HG02885 (cell line): ENCODE data around the gene IQCM.

Experiments used
- ATAC-seq: cut with Tn5 transposase; IDR thresholded peaks from one replicate; pipeline ENCODE4 v1.9.1; 2021; ENCODE audit warnings: mild to moderate bottlenecking; ENCODE audit not compliant: unreplicated experiment, poor library complexity

The IQCM gene

DNA sequence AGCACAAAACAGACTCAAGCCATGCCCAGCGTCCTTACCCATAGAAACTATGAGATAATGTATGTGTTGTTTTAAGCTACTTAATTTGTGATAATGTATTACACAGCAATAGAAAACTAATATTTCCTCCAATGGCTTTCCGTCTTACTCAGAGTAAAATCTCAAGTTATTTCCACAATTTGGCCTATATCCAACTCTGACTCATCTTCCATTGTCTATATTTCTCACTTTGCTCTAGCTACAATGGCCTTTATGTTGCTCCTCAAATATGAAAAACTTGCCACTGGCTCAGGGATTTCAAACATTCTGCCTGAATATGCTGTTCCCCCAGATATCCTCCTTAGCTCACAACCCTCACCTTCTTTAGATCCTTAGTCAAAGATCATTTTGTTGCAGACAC is 31.6 kb downstream of the IQCM start:
- no peak for ATAC-seq

GRCh38 chr4:149781150-149781549 is 34.5 kb downstream of the IQCM start:
- ATAC-seq = no peak

- no peak for ATAC-seq
Observed at GRCh38 chr4:149768477-149768876, 47.2 kb downstream of the IQCM start.

DNA sequence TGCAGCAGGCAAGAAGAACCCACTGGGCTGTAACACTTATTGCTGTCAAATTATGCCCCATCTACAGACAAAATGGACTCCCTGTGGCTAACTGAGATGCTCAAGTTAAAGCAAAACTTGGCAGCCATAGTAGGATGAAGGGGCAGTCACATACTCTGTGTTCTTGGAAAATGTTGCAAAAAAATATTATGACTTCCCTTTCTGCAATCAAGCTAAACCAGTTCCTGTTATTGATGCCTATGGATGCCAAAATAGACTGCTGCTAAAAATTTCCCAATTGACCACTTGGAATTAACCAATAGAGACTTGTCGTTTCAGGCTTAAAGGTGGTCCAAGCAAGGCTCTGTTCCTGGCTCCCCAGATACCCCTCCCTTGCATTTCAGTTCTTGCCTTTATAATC is 49.5 kb downstream of the IQCM start:
- ATAC-seq = no peak

- ATAC-seq = no peak
Observed at GRCh38 chr4:149765630-149766029, 50.0 kb downstream of the IQCM start.

- ATAC-seq = no peak
Observed at GRCh38 chr4:149755969-149756368, 59.7 kb downstream of the IQCM start.

- no peak for ATAC-seq
Observed at GRCh38 chr4:149754526-149754925, 61.1 kb downstream of the IQCM start.

DNA sequence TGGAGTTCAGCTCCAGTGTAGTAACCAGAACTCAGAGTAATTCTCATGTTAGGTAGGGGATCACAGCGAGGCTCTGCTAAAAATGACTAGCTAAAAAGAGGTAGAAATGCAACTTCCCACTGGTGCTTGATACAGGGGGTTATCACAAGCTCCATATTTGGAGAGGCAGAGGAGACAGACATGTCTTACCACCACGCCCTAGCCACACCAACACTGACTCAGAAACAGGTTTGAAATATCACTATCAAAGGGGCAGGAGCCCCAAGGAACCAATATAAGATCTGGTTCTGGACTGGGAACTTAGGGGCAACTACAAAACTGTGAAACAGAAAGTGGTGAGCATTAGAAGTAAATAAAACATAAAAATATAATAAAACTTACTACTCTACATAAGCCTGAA is 62.9 kb downstream of the IQCM start:
- no peak for ATAC-seq

DNA sequence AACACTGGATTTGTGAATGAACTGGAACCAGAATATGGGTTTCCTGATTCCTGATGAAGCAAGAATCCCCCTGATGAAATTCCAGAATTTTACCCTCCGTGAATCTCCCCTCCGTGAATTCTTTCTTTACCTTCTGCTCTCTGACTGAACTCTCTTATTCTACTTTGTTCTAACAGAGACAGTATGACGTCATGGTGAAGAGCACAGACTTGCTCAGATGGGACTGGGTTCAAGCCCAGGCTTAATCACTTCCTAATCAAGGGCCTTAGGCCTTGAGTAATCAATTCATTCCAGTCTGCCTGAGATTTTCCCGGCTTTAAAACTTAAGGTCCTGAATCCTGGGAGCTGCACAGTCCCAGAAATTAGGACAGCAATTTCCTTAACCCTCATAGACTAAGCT is 64.5 kb downstream of the IQCM start:
- ATAC-seq = no peak

DNA sequence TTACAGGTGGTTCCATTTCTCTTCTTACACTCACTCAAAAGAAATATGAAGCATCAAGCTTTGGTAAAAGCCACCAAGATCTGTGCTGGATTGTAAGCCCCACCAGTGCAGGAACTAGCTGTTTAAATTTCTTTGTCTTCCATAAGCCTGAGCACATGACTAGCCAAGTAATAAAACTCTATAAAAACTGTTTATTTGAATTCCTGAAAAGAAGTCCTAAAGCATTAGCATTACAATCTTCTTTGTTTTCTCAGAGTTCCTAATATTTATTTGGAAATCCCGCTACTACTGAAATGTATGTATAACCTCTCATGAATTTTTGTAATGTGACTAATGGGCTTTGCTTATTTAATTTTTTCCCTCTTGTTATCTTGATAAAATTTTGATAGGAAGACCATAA is 65.9 kb downstream of the IQCM start:
- no peak for ATAC-seq

- ATAC-seq = no peak
Observed at GRCh38 chr4:149747646-149748045, 68.0 kb downstream of the IQCM start.

DNA sequence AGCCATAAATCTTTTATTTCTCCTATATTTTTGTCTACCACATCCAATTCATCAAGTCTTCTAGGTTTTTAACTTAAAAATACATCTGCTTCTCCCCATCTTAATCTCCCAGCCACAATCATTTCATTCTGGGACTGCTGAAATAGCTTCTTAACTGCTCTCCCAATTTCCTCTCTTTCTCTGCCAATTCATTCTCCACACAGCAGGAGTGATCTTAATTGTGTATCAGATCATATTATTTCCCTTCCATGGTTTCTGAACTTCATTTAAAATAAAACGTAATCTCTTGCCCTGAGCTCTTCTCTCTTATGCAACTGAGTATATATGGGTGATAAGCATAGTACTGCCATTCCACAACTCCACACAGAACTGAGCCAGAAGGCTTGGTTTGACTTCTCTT is 69.4 kb downstream of the IQCM start:
- no peak for ATAC-seq

DNA sequence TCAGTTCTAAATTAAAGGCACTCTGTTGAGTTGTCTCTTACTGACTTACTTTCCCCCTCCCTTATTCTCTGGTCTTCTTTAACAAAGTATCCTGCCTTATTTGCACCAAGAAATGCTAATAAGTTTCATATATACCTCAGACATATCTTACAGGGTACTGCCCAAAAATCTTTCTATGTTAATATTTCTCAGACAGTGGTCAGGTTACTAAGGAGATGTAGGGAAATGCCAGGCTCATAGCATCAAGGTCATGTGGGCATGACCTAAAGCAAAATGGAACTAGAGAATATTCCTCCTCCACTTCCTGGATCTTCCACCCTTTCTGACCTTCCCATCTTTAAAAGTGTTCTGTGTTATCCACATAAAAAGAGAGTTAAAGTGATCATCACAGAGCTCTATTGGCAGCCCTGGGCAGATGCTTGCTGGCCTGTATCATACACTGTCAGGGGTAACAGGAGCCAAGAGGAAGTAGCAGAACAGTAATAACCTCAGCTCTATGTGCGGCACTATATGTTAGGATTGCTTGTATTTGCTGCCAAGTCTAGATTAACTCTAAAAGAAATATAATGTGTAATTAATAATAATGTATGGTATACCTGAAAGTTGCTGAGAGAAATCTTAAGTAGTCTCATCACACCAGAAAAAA is 74.3 kb downstream of the IQCM start:
- ATAC-seq = no peak

DNA sequence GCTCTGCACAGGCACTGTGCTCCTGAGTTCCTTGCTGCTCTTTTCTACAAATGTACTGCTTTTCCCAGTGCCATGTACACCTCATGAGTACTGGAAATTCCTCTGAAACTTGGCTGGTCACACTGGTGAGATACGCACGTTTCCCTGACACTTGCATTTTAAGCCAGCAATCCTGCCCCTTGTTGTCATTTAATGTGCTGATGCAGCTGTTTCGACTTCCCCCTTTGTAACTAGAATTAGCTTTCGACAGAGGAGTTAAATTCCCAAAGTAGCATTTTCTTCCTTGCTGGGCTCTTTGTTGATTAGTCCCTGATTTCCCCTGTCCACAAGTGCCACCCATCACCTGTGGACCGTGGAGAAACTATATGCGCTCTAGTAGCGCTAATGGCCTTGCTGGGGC is 77.5 kb downstream of the IQCM start:
- no peak for ATAC-seq

DNA sequence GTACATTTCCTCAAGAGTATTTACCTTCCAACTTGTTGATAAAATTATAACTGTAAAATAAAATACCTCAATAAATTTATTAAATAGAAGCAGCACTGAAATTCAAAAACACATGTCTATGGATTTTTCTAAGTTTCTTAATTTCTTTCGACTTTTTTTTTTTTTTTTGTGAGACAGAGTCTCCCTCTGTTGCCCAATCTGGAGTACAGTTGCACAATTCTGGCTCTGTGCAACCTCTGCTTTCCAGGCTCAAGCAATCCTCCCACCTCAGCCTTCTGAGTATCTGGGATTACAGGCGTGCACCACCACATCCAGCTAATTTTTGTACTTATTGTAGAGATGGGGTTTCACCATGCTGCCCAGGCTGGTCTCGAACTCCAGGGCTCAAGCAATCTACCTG is 79.8 kb downstream of the IQCM start:
- ATAC-seq = no peak

- ATAC-seq = no peak
Observed at GRCh38 chr4:149728444-149728843, 87.2 kb downstream of the IQCM start.

DNA sequence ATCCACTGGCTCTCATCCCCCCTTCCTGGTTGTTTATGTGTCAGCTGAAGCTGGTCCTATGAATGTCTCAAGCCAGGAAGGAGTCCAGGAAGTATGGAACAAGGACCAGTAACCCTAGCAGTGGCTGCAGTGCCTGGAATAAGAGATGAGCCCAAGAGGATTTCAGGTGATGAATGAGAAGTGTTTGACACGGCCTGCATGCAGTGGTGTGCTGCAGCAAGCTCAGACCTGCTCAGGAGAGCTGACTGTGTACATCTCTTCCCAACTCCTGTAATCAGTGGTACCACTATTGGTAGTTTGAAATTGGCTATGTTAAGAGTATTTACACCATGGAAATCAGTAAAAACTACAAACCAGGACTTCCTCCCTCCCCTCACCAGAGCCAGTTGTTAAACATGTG is 88.0 kb downstream of the IQCM start:
- ATAC-seq = no peak

DNA sequence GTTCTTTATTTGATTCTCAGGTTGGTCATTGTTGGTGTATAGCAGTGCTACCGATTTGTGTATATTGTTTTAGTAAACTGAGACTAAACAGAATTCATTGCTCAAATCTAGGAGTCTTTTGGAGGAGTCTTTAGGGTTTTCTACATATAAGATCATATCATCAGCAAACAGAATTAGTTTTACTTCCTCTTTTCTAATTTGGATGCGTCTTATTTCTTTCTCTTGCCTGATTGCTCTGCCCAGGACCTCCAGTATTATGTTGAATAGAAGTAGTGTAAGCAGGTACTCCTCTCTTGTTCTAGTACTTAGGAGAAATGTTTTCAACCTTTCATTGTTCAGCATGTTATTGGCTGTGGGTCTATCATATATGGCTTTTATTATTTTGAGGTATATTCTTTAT is 92.6 kb downstream of the IQCM start:
- ATAC-seq = peak; percentile 43

DNA sequence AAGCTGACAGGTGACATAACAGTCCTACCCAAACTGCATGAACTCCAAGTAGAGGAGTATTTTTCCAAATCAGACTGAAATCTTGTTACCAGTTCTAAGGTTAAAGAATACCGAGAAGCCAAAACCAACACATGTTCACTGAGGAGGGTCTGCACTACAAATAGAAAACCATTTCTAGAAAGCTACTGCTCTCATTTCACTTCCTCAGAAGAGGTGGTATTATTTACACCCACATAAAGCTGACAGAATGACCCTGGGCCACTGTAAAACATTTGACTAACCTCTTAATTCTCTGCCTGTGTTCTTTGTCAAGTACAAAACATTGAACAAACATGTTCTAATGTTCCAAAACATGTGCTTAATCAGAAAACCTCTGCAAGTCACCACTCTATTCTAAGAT is 95.8 kb downstream of the IQCM start:
- ATAC-seq = peak; percentile 65

DNA sequence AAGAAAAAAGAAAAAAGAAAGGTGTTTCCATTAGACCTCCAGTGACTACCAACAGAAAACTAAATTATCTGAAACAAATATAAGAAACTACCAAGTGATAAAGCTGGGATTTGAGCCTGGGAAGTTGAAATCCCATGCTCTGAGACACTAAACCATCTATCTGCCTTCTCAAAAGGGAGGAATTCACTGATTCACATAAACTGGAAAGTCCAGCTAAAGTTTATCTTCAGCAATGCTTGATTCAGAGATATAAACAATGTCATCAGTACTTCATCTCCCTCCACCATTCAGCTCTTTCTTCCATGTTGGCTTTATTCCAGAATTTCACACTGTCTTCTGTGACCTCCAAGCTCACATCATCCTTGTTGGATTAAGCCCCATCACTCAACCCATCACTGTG is 96.3 kb downstream of the IQCM start:
- ATAC-seq = no peak

DNA sequence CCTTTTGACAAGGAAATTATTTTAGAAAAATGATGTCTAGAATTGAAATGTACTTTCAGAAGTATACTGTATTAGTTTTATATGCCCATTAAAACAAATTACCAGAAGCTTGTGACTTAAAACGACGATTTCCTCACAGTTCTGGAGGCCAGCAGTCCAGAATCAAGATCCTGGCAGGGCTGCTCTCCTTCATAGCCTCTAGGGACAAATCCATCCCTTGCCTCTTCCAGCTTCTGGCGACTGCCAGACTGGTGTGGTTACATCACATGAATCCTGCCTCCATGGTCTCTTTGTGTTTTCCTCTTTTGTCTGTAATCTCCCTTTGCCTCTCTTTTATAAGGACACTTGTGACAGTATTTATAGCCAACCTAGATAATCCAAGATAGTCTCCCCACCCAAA is 97.1 kb downstream of the IQCM start:
- ATAC-seq = no peak

DNA sequence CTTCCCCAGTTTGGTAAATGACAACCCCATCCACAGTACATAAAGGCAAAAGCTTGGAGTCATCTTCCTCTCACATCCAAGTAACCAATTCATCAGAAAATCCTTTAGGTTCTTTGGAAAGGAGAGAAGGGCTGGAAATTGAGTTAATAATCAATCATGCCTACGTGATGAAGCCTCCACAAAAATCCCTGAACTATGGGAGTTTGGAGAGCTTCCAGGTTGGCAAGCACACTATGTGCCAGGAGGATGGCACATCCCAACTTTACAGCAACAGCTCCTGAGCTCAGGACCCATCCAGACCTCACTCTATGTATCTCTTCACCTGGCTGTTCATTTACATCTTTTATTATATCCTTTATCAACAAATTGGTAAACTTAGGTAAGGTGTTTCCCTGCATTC is 98.9 kb downstream of the IQCM start:
- no peak for ATAC-seq
